Sigmoid colon (tissue), 4 donors: ENCODE data around the gene MEPE.

Experiments
- CTCF ChIP-seq, 4 experiments: fragments of 450-650 bp in 3 of 4; fragments of 200-600 bp in 1 of 4; IDR thresholded peaks; one replicate each; pipeline ENCODE4 v1.5.1; 2016 to 2019; ENCODE audit warnings: antibody characterized with exemption in 4 of 4, mild to moderate bottlenecking in 3 of 4, moderate library complexity in 2 of 4
- POLR2A ChIP-seq, 2 donors: fragments of 450-650 bp; IDR thresholded peaks; one replicate each; pipeline ENCODE4 v1.6.1; 2016; ENCODE audit warnings: antibody characterized with exemption in 2 of 2, mild to moderate bottlenecking in 2 of 2, moderate library complexity in 2 of 2
- POLR2AphosphoS5 ChIP-seq, 4 donors: sonication (generic); formaldehyde crosslinking; IDR thresholded peaks; one replicate each; pipeline ENCODE4 v1.6.1; 2017; ENCODE audit warnings: antibody characterized with exemption in 4 of 4

- no peak for TF ChIP-seq POLR2A (IDR thresholded peaks at IDR 0.05)
- no peak for TF ChIP-seq CTCF (IDR thresholded peaks at IDR 0.05)
- no peak for TF ChIP-seq POLR2AphosphoS5 (IDR thresholded peaks at IDR 0.05)
Measured at GRCh38 chr4:87802858-87803257, 29.9 kb upstream of the MEPE start.
